Measurements from ENCODE around the gene SDK2. TPM values are rescaled to one million over a fixed set of nuclear protein-coding genes. Genes with fewer than 3 reads are reported as not detected.

Gene SDK2
- total and polyA plus RNA-seq, 2 experiments from 2014 or later, result 0.74 to 5.1 TPM

GRCh38 chr17:73594598-73594997 lies 49.6 kb downstream of the SDK2 start:
- no peak overlapping the region for H3K4me2 ChIP-seq
- H3K36me3 ChIP-seq (ENCODE audit: insufficient read depth), result no peaks in the 10 kb centered on the region
- H3K4me3 ChIP-seq, result no peak overlapping the region
- H3K27ac ChIP-seq (ENCODE audit: low read depth), result no peak overlapping the region
- no peaks in the 10 kb centered on the region for H3K9me2 ChIP-seq (ENCODE audit: insufficient read depth)
- H4K20me1 ChIP-seq (replicated peaks; ENCODE audit: insufficient read depth), result no peaks in the 10 kb centered on the region
- no peaks in the 10 kb centered on the region for H3K4me1 ChIP-seq (ENCODE audit: insufficient read depth)
- TF ChIP-seq EZH2 (IDR thresholded peaks at IDR 0.05; ENCODE audit: low read depth, unreplicated experiment) (no peak), CREB1 (CRISPR knock-in tag; IDR thresholded peaks at IDR 0.05; ENCODE audit: low read depth) (no peak), ZNF462 (CRISPR knock-in tag; IDR thresholded peaks at IDR 0.05) (no peak), REST (IDR thresholded peaks at IDR 0.05; ENCODE audit: unreplicated experiment) (no peak), CTCF (conservative IDR thresholded peaks at IDR 0.05; ENCODE audit: low read depth in 2 of 2) (no peak), NANOG (IDR thresholded peaks at IDR 0.05; ENCODE audit: borderline replicate concordance) (no peak), ETS1 (IDR thresholded peaks at IDR 0.05) (no peak), JUNB (IDR thresholded peaks at IDR 0.05; ENCODE audit: unreplicated experiment) (no peak), ZNF331 (CRISPR knock-in tag; IDR thresholded peaks at IDR 0.05; ENCODE audit: low read depth) (no peak), POLR2AphosphoS5 (IDR thresholded peaks at IDR 0.05; ENCODE audit: low read depth) (no peak), EZH2phosphoT487 (IDR thresholded peaks at IDR 0.05; ENCODE audit: unreplicated experiment) (no peak), ZNF114 (CRISPR knock-in tag; IDR thresholded peaks at IDR 0.05) (no peak)
- H3K4me3 Mint-ChIP-seq, result no peak overlapping the region
- H3K79me2 ChIP-seq (replicated peaks; ENCODE audit: insufficient read depth), result no peaks in the 10 kb centered on the region
- ATAC-seq (no peak), DNase-seq (ENCODE audit: low spot score) (no peak)
- peaks cover 12% of the 10 kb centered on the region for H3K4me1 Mint-ChIP-seq
- no peak overlapping the region for H3K27ac Mint-ChIP-seq
- H3K9me3 Mint-ChIP-seq, result no peaks in the 10 kb centered on the region
- H3K27me3 ChIP-seq (ENCODE audit: insufficient read depth), result no peaks in the 10 kb centered on the region
- peaks cover 3% of the 10 kb centered on the region for H3K27me3 Mint-ChIP-seq (ENCODE audit: insufficient read depth, low read depth, poor library complexity)
- H3K36me3 Mint-ChIP-seq (ENCODE audit: low read depth), result no peaks in the 10 kb centered on the region
- H2AFZ ChIP-seq, result no peak overlapping the region
- no peaks in the 10 kb centered on the region for H3F3A ChIP-seq (replicated peaks; ENCODE audit: low read depth)
